HTERT RPE-1 (cell line): ENCODE data around the gene ACE2.

Experiments used
- in situ Hi-C: fragments of 300-500 bp; cut with MboI; formaldehyde crosslinking; loops from 4 replicates; pipeline ENCODE4 v1.14.3; 2020; ENCODE audit warnings: low sequenced_read_pairs

ACE2 gene

GRCh38 chrX:15515931-15516330, 84.8 kb downstream of the ACE2 start:
- in situ Hi-C loops, result no loop called here

- in situ Hi-C loops, result no loop called here
These were observed 86.5 kb downstream of the ACE2 start for GRCh38 chrX:15514279-15514678.

- in situ Hi-C loops, result no loop called here
These were observed 88.3 kb downstream of the ACE2 start for GRCh38 chrX:15512401-15512965.

GRCh38 chrX:15511563-15511962, 89.2 kb downstream of the ACE2 start:
- in situ Hi-C loops, result no loop called here
